Calu3 (cell line): ENCODE measurements around the gene FGD1. TPM values are rescaled to one million over a fixed set of nuclear protein-coding genes. Genes with fewer than 3 reads are reported as not detected.
A peak's percentile ranks its signal among the peaks of the same experiment; 100 is the strongest.

ENCODE experiments used
- BruUV-seq: library from RNA; stranded (reverse); fragments of 400-500 nt; replicated peaks from 2 replicates; lab custom pipeline; 2021; lab: Mats Ljungman, UMichigan
- CTCF ChIA-PET: fragments of 300-600 bp; sonication (Branson Sonifier 250); formaldehyde crosslinking; loops from one replicate; lab custom pipeline; 2022; ENCODE audit warnings: antibody characterized with exemption; lab: Charles Lee
- DNase-seq: peaks from one replicate; pipeline ENCODE4 v3.0.0; 2022
- H3K27ac Mint-ChIP-seq: one replicate; pipeline ENCODE4 v1.8.0; 2022; ENCODE audit warnings: mixed read lengths; ENCODE audit not compliant: unreplicated experiment
- H3K27me3 Mint-ChIP-seq: one replicate; pipeline ENCODE4 v1.8.0; 2022; ENCODE audit warnings: mixed read lengths; ENCODE audit not compliant: unreplicated experiment
- H3K36me3 Mint-ChIP-seq: one replicate; pipeline ENCODE4 v1.8.0; 2022; ENCODE audit warnings: mild to moderate bottlenecking, moderate library complexity, mixed read lengths; ENCODE audit not compliant: insufficient read depth, unreplicated experiment
- H3K4me1 Mint-ChIP-seq: one replicate; pipeline ENCODE4 v1.8.0; 2022; ENCODE audit warnings: mild to moderate bottlenecking, low read depth, mixed read lengths; ENCODE audit not compliant: unreplicated experiment
- H3K4me3 Mint-ChIP-seq: one replicate; pipeline ENCODE4 v1.8.0; 2022; ENCODE audit warnings: mild to moderate bottlenecking, low read depth, moderate library complexity, mixed read lengths; ENCODE audit not compliant: unreplicated experiment
- H3K9me3 Mint-ChIP-seq: one replicate; pipeline ENCODE4 v1.8.0; 2022; ENCODE audit warnings: low read depth, mixed read lengths; ENCODE audit not compliant: unreplicated experiment
- CTCF ChIP-seq: fragments of 200-600 bp; IDR thresholded peaks from one replicate; pipeline ENCODE4 v1.8.0; 2022; ENCODE audit warnings: antibody characterized with exemption; ENCODE audit not compliant: unreplicated experiment
- intact Hi-C: fragments of 100-400 bp; cut with micrococcal nuclease; formaldehyde crosslinking; loops from one replicate; pipeline ENCODE4 v1.10.0; 2022; ENCODE audit not compliant: unreplicated experiment
- total RNA-seq: library from RNA; stranded (reverse); gene quantifications from 2 replicates; pipeline ENCODE4 v1.2.3, GENCODE V29; 2022

The FGD1 gene
- total RNA-seq, 1 experiment from 2014 or later, result 0.97 TPM

- CTCF ChIA-PET, result no interaction called here
- no peaks in the 10 kb centered on the region for H3K4me1 Mint-ChIP-seq
These were observed 46.1 kb downstream of the FGD1 start for GRCh38 chrX:54449929-54450328.

GRCh38 chrX:54447461-54447860 is 48.6 kb downstream of the FGD1 start:
- H3K27ac Mint-ChIP-seq, result no peak overlapping the region
- H3K9me3 Mint-ChIP-seq, result no peaks in the 10 kb centered on the region
- no peak for TF ChIP-seq CTCF
- DNase-seq, result no peak
- no TSS peak for BruUV-seq
- peaks cover 8% of the 10 kb centered on the region for H3K4me1 Mint-ChIP-seq
- intact Hi-C loops, result no loop called here
- CTCF ChIA-PET, result no interaction called here
- H3K36me3 Mint-ChIP-seq, result peaks cover 4% of the 10 kb centered on the region
- no peak overlapping the region for H3K4me3 Mint-ChIP-seq
- H3K27me3 Mint-ChIP-seq, result no peaks in the 10 kb centered on the region

More at GRCh38 chrX:54449929-54450328, 46.1 kb downstream of the FGD1 start:
- DNase-seq, result no peak
- no peak overlapping the region for H3K4me3 Mint-ChIP-seq
- intact Hi-C loops, result no loop called here
- H3K27me3 Mint-ChIP-seq, result no peaks in the 10 kb centered on the region
- no peaks in the 10 kb centered on the region for H3K9me3 Mint-ChIP-seq
- no peak for TF ChIP-seq CTCF
- peaks cover 4% of the 10 kb centered on the region for H3K36me3 Mint-ChIP-seq
- no TSS peak for BruUV-seq
- no peak overlapping the region for H3K27ac Mint-ChIP-seq

GRCh38 chrX:54446084-54446483 is 50.0 kb downstream of the FGD1 start:
- H3K27me3 Mint-ChIP-seq, result no peaks in the 10 kb centered on the region
- intact Hi-C loops, result no loop called here
- peaks cover 4% of the 10 kb centered on the region for H3K36me3 Mint-ChIP-seq

GRCh38 chrX:54444752-54445151 is 51.3 kb downstream of the FGD1 start:
- TF ChIP-seq CTCF, result no peak
- H3K36me3 Mint-ChIP-seq, result peaks cover 13% of the 10 kb centered on the region
- no peak for DNase-seq
- H3K27ac Mint-ChIP-seq, result no peak overlapping the region
- no peak overlapping the region for H3K4me3 Mint-ChIP-seq
- H3K9me3 Mint-ChIP-seq, result no peaks in the 10 kb centered on the region
- CTCF ChIA-PET, result no interaction called here
- H3K4me1 Mint-ChIP-seq, result peaks cover 23% of the 10 kb centered on the region
- no peaks in the 10 kb centered on the region for H3K27me3 Mint-ChIP-seq
- TSS peak; percentile 14 for BruUV-seq
- intact Hi-C loops, result no loop called here

More at GRCh38 chrX:54446084-54446483, 50.0 kb downstream of the FGD1 start:
- H3K27ac Mint-ChIP-seq, result no peak overlapping the region
- DNase-seq, result no peak
- no peak overlapping the region for H3K4me3 Mint-ChIP-seq
- peaks cover 22% of the 10 kb centered on the region for H3K4me1 Mint-ChIP-seq
- no TSS peak for BruUV-seq
- TF ChIP-seq CTCF, result no peak
- H3K9me3 Mint-ChIP-seq, result no peaks in the 10 kb centered on the region
- CTCF ChIA-PET, result no interaction called here
